ENCODE data around the gene ATP2B2.

DNA sequence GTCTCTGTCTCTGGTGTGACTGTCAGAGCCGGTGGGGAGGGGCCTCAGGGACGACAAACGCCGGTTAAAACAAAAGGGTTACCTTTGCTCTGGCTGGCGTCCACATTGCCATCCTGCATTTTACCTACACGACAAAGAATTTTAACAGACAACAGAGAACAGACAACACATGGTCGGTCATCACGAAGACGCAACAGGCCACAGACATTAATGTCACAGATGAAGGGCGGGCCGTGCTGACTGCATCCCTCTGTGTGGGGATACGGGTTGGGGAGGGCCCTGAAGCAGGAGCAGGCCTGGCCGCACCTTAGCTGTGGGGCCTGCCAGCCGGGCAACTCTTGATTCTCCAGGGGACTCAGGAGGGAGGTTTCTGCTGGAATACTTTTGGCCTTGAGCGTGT, 126.2 kb downstream of the ATP2B2 start:
- TF ChIP-seq, protein P1, sequence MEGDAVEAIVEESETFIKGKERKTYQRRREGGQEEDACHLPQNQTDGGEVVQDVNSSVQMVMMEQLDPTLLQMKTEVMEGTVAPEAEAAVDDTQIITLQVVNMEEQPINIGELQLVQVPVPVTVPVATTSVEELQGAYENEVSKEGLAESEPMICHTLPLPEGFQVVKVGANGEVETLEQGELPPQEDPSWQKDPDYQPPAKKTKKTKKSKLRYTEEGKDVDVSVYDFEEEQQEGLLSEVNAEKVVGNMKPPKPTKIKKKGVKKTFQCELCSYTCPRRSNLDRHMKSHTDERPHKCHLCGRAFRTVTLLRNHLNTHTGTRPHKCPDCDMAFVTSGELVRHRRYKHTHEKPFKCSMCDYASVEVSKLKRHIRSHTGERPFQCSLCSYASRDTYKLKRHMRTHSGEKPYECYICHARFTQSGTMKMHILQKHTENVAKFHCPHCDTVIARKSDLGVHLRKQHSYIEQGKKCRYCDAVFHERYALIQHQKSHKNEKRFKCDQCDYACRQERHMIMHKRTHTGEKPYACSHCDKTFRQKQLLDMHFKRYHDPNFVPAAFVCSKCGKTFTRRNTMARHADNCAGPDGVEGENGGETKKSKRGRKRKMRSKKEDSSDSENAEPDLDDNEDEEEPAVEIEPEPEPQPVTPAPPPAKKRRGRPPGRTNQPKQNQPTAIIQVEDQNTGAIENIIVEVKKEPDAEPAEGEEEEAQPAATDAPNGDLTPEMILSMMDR (IDR thresholded peaks at IDR 0.05; ENCODE audit: borderline replicate concordance, extremely low read depth, low read length, poor library complexity, severe bottlenecking): no peak
- no peak for TF ChIP-seq EZH2 (IDR thresholded peaks at IDR 0.05; ENCODE audit: borderline replicate concordance, low read depth, low read length, severe bottlenecking)
